ENCODE results near the gene IKZF2.

Gene IKZF2

GRCh38 chr2:213152065-213152794 lies 818 bp upstream of the IKZF2 start:
- peak; percentile 42 to 68 (median 54) for DNase-seq

GRCh38 chr2:213150315-213151097 lies 906 bp downstream of the IKZF2 start:
- peak in 1 of 3 donors; percentile 4 for DNase-seq

- peak in 1 of 3 donors; percentile 0 for DNase-seq
Measured at GRCh38 chr2:213149949-213150314, 1.5 kb downstream of the IKZF2 start.

- DNase-seq: no peak
Measured at GRCh38 chr2:213149294-213149875, 2.0 kb downstream of the IKZF2 start.

GRCh38 chr2:213148572-213149261 lies 2.7 kb downstream of the IKZF2 start:
- no peak for DNase-seq

- no peak for DNase-seq
Measured at GRCh38 chr2:213147538-213147937, 3.9 kb downstream of the IKZF2 start.

- DNase-seq: no peak
Measured at GRCh38 chr2:213145715-213146242, 5.6 kb downstream of the IKZF2 start.

- DNase-seq: no peak
Measured at GRCh38 chr2:213137064-213137463, 14.3 kb downstream of the IKZF2 start.

GRCh38 chr2:213129311-213129710 lies 22.1 kb downstream of the IKZF2 start:
- DNase-seq: peak; percentile 34 to 43 (median 37)

- DNase-seq: no peak
Measured at GRCh38 chr2:213125646-213126347, 25.6 kb downstream of the IKZF2 start.

- no peak for DNase-seq
Measured at GRCh38 chr2:213122725-213123124, 28.7 kb downstream of the IKZF2 start.

- DNase-seq: no peak
Measured at GRCh38 chr2:213121690-213122089, 29.7 kb downstream of the IKZF2 start.

GRCh38 chr2:213119061-213119809 lies 32.2 kb downstream of the IKZF2 start:
- DNase-seq: peak in 1 of 3 donors; percentile 6

GRCh38 chr2:213108308-213108707 lies 43.1 kb downstream of the IKZF2 start:
- no peak for DNase-seq

GRCh38 chr2:213107728-213108127 lies 43.7 kb downstream of the IKZF2 start:
- no peak for DNase-seq

- no peak for DNase-seq
Measured at GRCh38 chr2:213105212-213105611, 46.2 kb downstream of the IKZF2 start.

GRCh38 chr2:213104903-213105202 lies 46.6 kb downstream of the IKZF2 start:
- no peak for DNase-seq

GRCh38 chr2:213104092-213104902 lies 47.1 kb downstream of the IKZF2 start:
- no peak for DNase-seq

- DNase-seq: no peak
Measured at GRCh38 chr2:213101692-213102460, 49.5 kb downstream of the IKZF2 start.

GRCh38 chr2:213101109-213101508 lies 50.3 kb downstream of the IKZF2 start:
- DNase-seq: no peak

Measured in suppressor macrophage treated with lipopolysaccharide for 1 hour (primary cell).